PC-3 (cell line): ENCODE data around the gene FLOT1. TPM values are rescaled to one million over a fixed set of nuclear protein-coding genes. Genes with fewer than 3 reads are reported as not detected.

Experiments used
- ATAC-seq: fragments of 200-7000 bp; cut with Tn5 transposase; 2 replicates; pipeline ENCODE4 v1.9.1; 2020; ENCODE audit warnings: mild to moderate bottlenecking, moderate library complexity
- BruUV-seq: library from RNA; stranded (reverse); fragments of 400-500 nt; replicated peaks from 2 replicates; lab custom pipeline; 2021; lab: Mats Ljungman, UMichigan
- CTCF ChIA-PET: fragments of 300-600 bp; sonication (Branson Sonifier 250); formaldehyde crosslinking; loops from one replicate; lab custom pipeline; 2022; ENCODE audit warnings: antibody characterized with exemption; lab: Charles Lee
- POLR2A ChIA-PET: fragments of 300-600 bp; sonication (Branson Sonifier 250); formaldehyde crosslinking; loops from one replicate; lab custom pipeline; 2022; ENCODE audit warnings: antibody characterized with exemption; ENCODE audit not compliant: unreplicated experiment; lab: Charles Lee
- DNase-seq: peaks from one replicate; pipeline ENCODE4 v3.0.0-alpha.2; 2015
- H2AFZ ChIP-seq: fragments of 300-600 bp; sonication (generic); 2 replicates; pipeline ENCODE4 v1.6.0; 2016; ENCODE audit warnings: antibody characterized with exemption, low read length
- H3F3A ChIP-seq: fragments of 300-600 bp; sonication (generic); one replicate; pipeline ENCODE4 v1.6.0; 2017; ENCODE audit warnings: antibody characterized with exemption, low read length, control low read depth, mild to moderate bottlenecking; ENCODE audit not compliant: unreplicated experiment
- H3K27ac ChIP-seq: fragments of 300-600 bp; sonication (generic); 2 replicates; pipeline ENCODE4 v1.5.1; 2016; ENCODE audit warnings: mild to moderate bottlenecking, low read length
- H3K27me3 ChIP-seq: fragments of 300-600 bp; sonication (generic); 2 replicates; pipeline ENCODE4 v1.6.1; 2016; ENCODE audit warnings: low read length, mixed read lengths
- H3K36me3 ChIP-seq: fragments of 300-600 bp; sonication (generic); 2 replicates; pipeline ENCODE4 v1.6.1; 2016; ENCODE audit warnings: low read depth, mixed run types, low read length, mixed read lengths
- H3K4me1 ChIP-seq: fragments of 300-600 bp; sonication (generic); 2 replicates; pipeline ENCODE4 v1.5.1; 2016; ENCODE audit warnings: low read length; ENCODE audit not compliant: insufficient read depth
- H3K4me2 ChIP-seq: fragments of 300-600 bp; sonication (generic); 2 replicates; pipeline ENCODE4 v1.6.0; 2016; ENCODE audit warnings: low read length
- H3K4me3 ChIP-seq: fragments of 300-600 bp; sonication (generic); 2 replicates; pipeline ENCODE4 v1.5.1; 2016; ENCODE audit warnings: mild to moderate bottlenecking, low read length, mixed read lengths
- H3K79me2 ChIP-seq: fragments of 300-600 bp; sonication (generic); 2 replicates; pipeline ENCODE4 v1.6.1; 2017; ENCODE audit warnings: low read length, mixed read lengths
- H3K9ac ChIP-seq: fragments of 300-600 bp; sonication (generic); 2 replicates; pipeline ENCODE4 v1.6.0; 2016; ENCODE audit warnings: mild to moderate bottlenecking, low read length
- H3K9me2 ChIP-seq: fragments of 300-600 bp; sonication (generic); replicated peaks from 2 replicates; pipeline ENCODE4 v1.6.1; 2016; ENCODE audit warnings: mixed run types, low read length, mixed read lengths
- H3K9me3 ChIP-seq: fragments of 300-600 bp; sonication (generic); 2 replicates; pipeline ENCODE4 v1.6.1; 2016; ENCODE audit warnings: low read length, mixed read lengths
- H4K20me1 ChIP-seq: fragments of 300-600 bp; sonication (generic); 2 replicates; pipeline ENCODE4 v1.6.1; 2016; ENCODE audit warnings: low read length, mixed read lengths
- EZH2 ChIP-seq: fragments of 300-600 bp; sonication (generic); IDR thresholded peaks from one replicate; pipeline ENCODE4 v1.6.1; 2017; ENCODE audit warnings: antibody characterized with exemption, mild to moderate bottlenecking, low read length; ENCODE audit not compliant: unreplicated experiment
- EZH2phosphoT487 ChIP-seq: fragments of 300-600 bp; sonication (generic); IDR thresholded peaks from 2 replicates; pipeline ENCODE4 v1.6.1; 2018; ENCODE audit warnings: mild to moderate bottlenecking, antibody characterized with exemption, low read length, borderline replicate concordance
- intact Hi-C: fragments of 100-400 bp; cut with micrococcal nuclease; formaldehyde crosslinking; loops from 2 replicates; pipeline ENCODE4 v1.9.0; 2023
- total RNA-seq: library from RNA; depleted of rRNA; stranded (reverse); fragments of >200 nt; gene quantifications from 2 replicates; pipeline ENCODE4 v1.2.3, GENCODE V29; 2014
- TF ChIP-seq, protein P1 (sequence below): fragments of 300-600 bp; sonication (generic); conservative IDR thresholded peaks from 2 replicates; pipeline ENCODE4 v1.5.1; 2017; ENCODE audit warnings: antibody characterized with exemption, low read depth, mild to moderate bottlenecking, low read length

The FLOT1 gene
- total RNA-seq, 1 experiment from 2014 or later: 305 TPM

DNA sequence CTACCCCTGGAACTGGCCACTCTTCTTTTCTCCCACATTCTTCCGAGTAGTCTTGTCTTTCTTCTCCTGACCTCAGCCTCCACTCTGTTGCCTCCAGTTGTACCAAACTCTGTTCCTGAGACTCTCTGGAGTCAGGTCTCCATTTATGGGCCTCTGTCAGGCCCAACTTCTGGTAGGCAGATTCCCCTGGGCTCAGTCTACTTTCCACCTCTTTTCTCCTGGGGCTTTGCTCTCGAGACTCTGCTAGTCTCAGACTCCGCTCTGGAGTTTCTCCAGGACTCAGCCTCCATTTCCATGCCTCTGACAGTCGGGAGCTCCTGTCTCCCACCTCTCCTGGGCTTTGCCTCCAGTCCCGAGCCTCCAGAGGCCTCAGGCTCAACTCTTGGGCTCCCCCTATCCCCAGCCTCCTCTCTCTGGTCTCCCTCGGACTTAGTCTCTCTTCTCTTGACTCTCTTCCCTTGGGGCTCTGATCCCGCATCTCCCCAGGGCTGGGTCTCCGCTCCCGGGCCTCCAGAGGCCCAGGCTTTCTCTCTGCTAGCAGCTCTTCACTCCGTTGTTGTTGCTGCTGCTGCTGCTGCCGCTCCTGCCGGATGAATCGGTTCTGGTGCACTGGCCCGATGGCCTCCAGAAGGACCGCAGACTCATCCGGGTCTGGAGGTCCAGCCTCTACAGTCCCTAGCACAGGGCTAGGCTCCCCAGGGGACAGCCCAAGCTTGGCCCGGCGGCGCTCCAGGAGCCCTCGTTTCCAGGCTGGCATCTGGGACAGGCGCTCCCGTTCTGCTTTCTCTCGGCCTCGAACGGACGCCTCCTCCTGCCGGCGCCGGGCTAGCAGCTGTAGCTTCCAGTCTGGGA lies 57.1 kb downstream of the FLOT1 start:
- BruUV-seq: no TSS peak
- ChIA-PET POLR2A (no interaction called here), CTCF (no interaction called here)
- no peaks in the 10 kb centered on the region for H3F3A ChIP-seq
- no peaks in the 10 kb centered on the region; the same call in 1 of the 2 replicates for H3K36me3 ChIP-seq
- H3K4me1 ChIP-seq: peaks cover 71% of the 10 kb centered on the region
- H3K9ac ChIP-seq: peak overlapping the region; percentile 98
- no peaks in the 10 kb centered on the region for H3K27me3 ChIP-seq
- H3K9me2 ChIP-seq: no peaks in the 10 kb centered on the region
- peak overlapping the region; percentile 97 for H3K4me3 ChIP-seq
- no peaks in the 10 kb centered on the region for H4K20me1 ChIP-seq
- peak overlapping the region; percentile 96 for H3K27ac ChIP-seq
- TF ChIP-seq, protein P1, sequence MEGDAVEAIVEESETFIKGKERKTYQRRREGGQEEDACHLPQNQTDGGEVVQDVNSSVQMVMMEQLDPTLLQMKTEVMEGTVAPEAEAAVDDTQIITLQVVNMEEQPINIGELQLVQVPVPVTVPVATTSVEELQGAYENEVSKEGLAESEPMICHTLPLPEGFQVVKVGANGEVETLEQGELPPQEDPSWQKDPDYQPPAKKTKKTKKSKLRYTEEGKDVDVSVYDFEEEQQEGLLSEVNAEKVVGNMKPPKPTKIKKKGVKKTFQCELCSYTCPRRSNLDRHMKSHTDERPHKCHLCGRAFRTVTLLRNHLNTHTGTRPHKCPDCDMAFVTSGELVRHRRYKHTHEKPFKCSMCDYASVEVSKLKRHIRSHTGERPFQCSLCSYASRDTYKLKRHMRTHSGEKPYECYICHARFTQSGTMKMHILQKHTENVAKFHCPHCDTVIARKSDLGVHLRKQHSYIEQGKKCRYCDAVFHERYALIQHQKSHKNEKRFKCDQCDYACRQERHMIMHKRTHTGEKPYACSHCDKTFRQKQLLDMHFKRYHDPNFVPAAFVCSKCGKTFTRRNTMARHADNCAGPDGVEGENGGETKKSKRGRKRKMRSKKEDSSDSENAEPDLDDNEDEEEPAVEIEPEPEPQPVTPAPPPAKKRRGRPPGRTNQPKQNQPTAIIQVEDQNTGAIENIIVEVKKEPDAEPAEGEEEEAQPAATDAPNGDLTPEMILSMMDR: peak; percentile 30; the same call in 1 of the 2 replicates
- no peak for TF ChIP-seq EZH2phosphoT487
- intact Hi-C loops: loop anchor here (5.0 kb wide), 1 partner anchor 137 kb away; no protein-coding TSS in a partner anchor
- DNase-seq: no peak
- H3K79me2 ChIP-seq: peaks cover 93% of the 10 kb centered on the region
- H3K4me2 ChIP-seq: peak overlapping the region; percentile 87
- ATAC-seq: no peak
- no peaks in the 10 kb centered on the region for H3K9me3 ChIP-seq
- no peak overlapping the region for H2AFZ ChIP-seq

DNA sequence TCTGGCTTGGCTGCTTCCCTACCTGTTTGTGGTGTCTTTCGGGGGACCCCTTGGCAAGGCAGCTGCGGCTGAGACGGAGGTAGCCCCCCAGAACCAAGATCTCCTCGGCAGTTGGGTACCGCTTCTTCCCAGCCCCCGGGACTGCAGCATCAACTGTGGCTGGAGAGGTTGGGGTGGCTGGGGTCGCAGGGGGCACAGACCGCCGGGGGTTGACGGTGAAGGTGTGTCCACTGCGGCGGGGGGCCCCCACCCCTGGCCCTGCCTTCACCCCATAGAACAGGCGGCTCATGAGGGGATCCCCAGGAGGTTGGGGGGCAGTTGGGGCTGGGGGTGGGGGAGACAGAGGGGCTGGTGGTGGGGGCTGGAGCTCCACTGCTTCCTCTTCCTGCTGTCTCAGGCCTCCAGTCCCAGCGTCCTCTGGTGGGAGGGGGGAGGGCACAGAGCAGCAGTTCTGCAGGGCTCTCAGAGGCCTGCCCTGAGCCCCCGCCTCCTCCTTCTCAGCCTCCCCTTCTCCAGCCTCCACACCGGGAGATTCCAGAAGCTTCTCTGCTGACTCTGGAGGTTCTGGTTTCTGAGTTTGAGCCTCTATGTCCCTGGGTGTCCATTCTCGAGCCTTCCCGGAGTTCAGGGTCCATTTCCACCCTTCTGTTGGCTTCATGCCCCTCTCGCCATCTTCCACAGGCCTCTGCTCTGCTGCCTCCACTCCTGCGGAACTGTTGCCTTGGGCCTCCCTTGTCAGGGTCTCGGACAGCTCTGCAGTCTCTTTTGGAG lies 57.9 kb downstream of the FLOT1 start:
- no peak for ATAC-seq
- Histone ChIP-seq H4K20me1 (no peaks in the 10 kb centered on the region), H3K4me3 (peak overlapping the region; percentile 97), H3K27ac (peak overlapping the region; percentile 96), H3K9ac (peak overlapping the region; percentile 98), H3K9me2 (no peaks in the 10 kb centered on the region), H3K36me3 (peaks cover 2% of the 10 kb centered on the region; the same call in 1 of the 2 replicates), H3K27me3 (no peaks in the 10 kb centered on the region), H3K9me3 (no peaks in the 10 kb centered on the region), H3K4me1 (peaks cover 71% of the 10 kb centered on the region), H3K79me2 (peaks cover 95% of the 10 kb centered on the region), H2AFZ (no peak overlapping the region), H3F3A (no peaks in the 10 kb centered on the region), H3K4me2 (peak overlapping the region; percentile 87)
- no peak for TF ChIP-seq EZH2phosphoT487
- TF ChIP-seq, protein P1: no peak
- no peak for TF ChIP-seq EZH2
- no peak for DNase-seq
- ChIA-PET CTCF (no interaction called here), POLR2A (interaction anchor here (0.6 to 0.7 kb wide), 2 partner anchors 32 to 129 kb away, joined by 3 to 7 read pairs; partner anchors contain the start of gene MDC1)
- BruUV-seq: no TSS peak
- intact Hi-C loops: loop anchor here (5.0 kb wide), 1 partner anchor 138 kb away; no protein-coding TSS in a partner anchor
